GM10847 (cell line): Measurements from ENCODE around the gene TRPM3.

ENCODE experiments used
- POLR2A ChIP-seq: IDR thresholded peaks from 2 replicates; pipeline ENCODE4 v1.6.1; 2011; ENCODE audit not compliant: insufficient read length; ENCODE audit errors: extremely low read depth

TRPM3 gene

GRCh38 chr9:71118324-71118723 is 3.1 kb downstream of the TRPM3 start:
- TF ChIP-seq POLR2A: no peak

GRCh38 chr9:71115448-71115975 is 5.9 kb downstream of the TRPM3 start:
- no peak for TF ChIP-seq POLR2A

- no peak for TF ChIP-seq POLR2A
Measured at GRCh38 chr9:71112866-71113265, 8.6 kb downstream of the TRPM3 start.

DNA sequence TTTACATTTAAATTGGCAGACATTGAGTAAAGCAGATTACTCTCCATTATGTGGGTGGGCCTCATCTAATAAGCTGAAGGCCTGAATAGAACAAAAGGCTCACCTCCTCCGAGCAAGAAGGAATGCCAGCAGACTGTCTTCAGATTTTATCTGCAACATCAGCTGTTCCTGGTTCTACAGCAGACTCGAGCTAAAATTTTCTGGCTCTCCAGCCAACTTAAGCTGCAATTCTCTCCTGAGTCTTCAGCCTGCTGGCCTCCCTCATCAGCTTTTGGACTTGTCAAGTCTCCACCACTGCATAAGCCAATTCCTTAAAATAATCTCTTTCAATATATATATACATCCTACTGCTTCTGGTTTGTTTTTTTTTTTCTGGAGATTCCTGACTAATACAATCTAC is 12.5 kb downstream of the TRPM3 start:
- no peak for TF ChIP-seq POLR2A

GRCh38 chr9:71106992-71107391 is 14.4 kb downstream of the TRPM3 start:
- TF ChIP-seq POLR2A: no peak

GRCh38 chr9:71105192-71105591 is 16.2 kb downstream of the TRPM3 start:
- no peak for TF ChIP-seq POLR2A

GRCh38 chr9:71098801-71099200 is 22.6 kb downstream of the TRPM3 start:
- TF ChIP-seq POLR2A: no peak

GRCh38 chr9:71097671-71098070 is 23.8 kb downstream of the TRPM3 start:
- no peak for TF ChIP-seq POLR2A

DNA sequence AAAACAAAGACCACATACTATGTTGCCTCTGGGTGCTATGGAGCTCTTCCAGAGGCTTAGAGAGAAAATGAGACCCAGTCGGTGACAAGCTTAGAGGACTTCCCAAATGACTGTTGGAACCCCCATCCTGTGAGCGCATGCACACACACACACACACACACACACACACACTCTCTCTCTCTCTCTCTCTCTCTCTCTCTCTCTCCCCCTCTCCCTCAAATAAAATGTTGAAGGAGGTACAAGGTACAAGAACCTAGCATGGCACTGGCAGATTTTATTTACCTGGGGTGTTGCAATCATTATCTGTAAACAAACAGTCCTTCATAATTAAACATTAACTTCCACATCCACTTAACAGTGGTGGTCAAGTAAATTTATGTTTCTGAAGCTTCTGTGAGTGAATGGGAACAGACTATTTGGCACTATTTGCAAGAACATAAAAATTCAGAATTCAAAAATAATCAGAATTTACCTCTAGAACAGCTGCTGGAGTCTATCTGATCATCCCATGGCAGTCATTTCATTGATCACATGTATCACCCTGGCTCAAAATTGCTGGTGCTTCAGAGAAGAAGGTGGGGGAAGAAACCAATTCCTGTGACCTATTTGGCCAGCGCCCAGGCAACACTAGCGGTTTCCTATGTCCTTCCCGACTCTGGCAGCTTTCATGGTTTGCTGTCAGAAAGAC is 24.9 kb downstream of the TRPM3 start:
- no peak for TF ChIP-seq POLR2A

GRCh38 chr9:71094708-71095251 is 26.6 kb downstream of the TRPM3 start:
- TF ChIP-seq POLR2A: no peak

GRCh38 chr9:71090896-71091295 is 30.5 kb downstream of the TRPM3 start:
- TF ChIP-seq POLR2A: no peak

- no peak for TF ChIP-seq POLR2A
Measured at GRCh38 chr9:71079451-71079850, 42.0 kb downstream of the TRPM3 start.

GRCh38 chr9:71076096-71076495 is 45.3 kb downstream of the TRPM3 start:
- TF ChIP-seq POLR2A: no peak

DNA sequence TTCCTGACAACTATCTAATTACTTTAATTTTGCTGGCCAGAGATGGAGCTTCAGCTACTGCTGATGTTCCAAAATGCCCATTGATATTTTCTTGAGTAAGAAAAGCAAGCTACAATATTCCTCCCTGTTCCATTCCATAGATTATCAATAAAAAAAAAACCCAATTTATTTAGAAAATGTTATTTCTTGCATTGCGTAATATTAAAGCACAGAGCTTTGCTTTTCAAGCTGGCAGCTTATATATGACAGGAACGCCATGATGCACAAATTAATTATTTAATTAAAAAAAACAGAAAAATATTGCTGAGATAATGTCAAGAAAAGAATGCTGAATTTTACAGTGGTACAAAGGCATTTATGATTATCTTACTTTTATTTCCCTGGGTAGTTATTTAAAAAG is 47.9 kb downstream of the TRPM3 start:
- TF ChIP-seq POLR2A: no peak

DNA sequence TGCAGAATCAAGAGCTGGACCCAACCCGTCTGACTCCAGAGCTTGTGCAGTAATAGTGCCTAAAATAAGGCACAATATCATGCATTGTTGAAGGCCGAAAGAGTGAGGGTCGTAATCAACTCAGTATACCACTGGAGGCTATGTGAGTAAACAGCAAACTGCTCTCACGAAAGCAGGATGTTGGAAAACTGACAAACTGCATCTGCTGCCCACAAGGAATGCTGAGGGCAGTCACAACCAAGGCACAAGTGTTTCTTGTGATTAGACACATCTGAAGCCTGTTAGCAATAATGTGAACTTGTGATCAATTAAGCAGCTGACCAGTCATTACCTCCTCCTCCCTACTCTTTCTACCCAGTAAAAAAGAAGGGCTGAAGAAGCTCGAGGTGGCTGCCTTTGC is 48.8 kb downstream of the TRPM3 start:
- no peak for TF ChIP-seq POLR2A

- no peak for TF ChIP-seq POLR2A
Measured at GRCh38 chr9:71071633-71072032, 49.8 kb downstream of the TRPM3 start.

DNA sequence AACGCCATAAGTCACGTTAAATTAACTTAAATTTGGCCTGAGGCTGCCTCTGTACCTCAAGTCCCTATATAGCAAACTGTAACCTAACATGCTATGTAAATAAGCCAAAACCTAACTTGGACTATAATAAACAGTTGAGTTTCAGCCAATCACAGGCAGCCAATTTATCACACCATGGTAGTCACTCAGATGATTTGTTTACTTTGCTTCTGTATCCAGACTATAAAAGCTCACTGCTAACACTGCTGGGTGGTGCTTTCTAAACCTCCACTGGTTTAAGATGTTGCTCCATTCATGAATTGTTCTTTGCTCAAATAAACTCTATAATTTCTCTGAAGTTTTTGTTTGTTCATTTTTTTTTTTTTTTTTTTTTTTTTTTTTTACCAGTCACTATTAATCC is 62.8 kb downstream of the TRPM3 start:
- TF ChIP-seq POLR2A: no peak

GRCh38 chr9:71052287-71052686 is 69.1 kb downstream of the TRPM3 start:
- no peak for TF ChIP-seq POLR2A

GRCh38 chr9:71048280-71048679 is 73.1 kb downstream of the TRPM3 start:
- no peak for TF ChIP-seq POLR2A
